ENCODE data around the gene TMEM248.
"Not testable (repeated sequence)": the region's sequence is repeated elsewhere in the genome, so short reads cannot be mapped to it uniquely, and the experiment has no call there.

The TMEM248 gene

DNA sequence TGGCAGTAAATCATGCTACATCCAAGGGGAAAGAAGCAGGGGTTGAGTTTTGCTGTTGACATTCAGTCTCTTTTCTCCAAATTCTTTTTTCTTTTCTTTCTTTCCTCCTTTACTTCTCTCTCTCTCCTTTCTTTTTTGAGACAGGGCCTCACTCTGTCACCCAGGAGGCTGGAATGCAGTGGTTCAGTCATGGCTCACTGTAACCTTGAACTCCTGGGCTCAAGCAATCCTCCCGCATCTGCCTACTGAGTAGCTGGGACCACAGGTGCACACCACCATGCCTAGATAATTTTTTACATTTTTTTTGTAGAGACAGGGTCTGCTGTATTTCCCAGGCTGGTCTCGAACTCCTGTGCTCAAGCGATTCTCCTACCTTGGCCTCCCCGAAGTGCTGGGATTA, 39.2 kb downstream of the TMEM248 start:
- TF ChIP-seq, protein P1, sequence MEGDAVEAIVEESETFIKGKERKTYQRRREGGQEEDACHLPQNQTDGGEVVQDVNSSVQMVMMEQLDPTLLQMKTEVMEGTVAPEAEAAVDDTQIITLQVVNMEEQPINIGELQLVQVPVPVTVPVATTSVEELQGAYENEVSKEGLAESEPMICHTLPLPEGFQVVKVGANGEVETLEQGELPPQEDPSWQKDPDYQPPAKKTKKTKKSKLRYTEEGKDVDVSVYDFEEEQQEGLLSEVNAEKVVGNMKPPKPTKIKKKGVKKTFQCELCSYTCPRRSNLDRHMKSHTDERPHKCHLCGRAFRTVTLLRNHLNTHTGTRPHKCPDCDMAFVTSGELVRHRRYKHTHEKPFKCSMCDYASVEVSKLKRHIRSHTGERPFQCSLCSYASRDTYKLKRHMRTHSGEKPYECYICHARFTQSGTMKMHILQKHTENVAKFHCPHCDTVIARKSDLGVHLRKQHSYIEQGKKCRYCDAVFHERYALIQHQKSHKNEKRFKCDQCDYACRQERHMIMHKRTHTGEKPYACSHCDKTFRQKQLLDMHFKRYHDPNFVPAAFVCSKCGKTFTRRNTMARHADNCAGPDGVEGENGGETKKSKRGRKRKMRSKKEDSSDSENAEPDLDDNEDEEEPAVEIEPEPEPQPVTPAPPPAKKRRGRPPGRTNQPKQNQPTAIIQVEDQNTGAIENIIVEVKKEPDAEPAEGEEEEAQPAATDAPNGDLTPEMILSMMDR (IDR thresholded peaks at IDR 0.05; ENCODE audit: control insufficient read depth, insufficient read depth, low read depth, low read length, missing control alignments), result no peak

DNA sequence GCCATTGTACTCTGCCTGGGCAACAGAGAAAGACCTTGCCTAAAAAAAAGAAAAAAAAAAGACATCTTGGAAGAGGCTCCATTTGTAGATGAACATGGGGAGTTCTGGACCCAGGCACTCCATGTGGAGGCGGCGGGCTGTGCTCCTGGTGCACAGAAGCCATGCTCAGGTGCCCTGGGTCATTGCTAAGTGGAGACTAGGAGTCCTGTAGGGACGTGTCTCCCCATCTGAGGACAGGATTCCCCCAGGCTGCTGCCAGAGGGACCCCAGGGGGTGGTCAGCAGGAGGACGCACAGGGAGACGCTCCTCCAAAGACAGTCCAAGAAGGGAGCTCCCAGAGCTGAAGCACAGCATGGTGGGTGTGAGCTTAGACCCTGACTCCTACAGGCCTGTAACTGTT, 40.1 kb downstream of the TMEM248 start:
- TF ChIP-seq, protein P1 (IDR thresholded peaks at IDR 0.05; ENCODE audit: control insufficient read depth, insufficient read depth, low read depth, low read length, missing control alignments), result no peak
- no peak for DNase-seq (ENCODE audit: low read depth)
- H3K4me3 ChIP-seq (ENCODE audit: control insufficient read depth, low read depth, low read length), result no peak overlapping the region

More for the DNA sequence above, 39.2 kb downstream of the TMEM248 start:
- no peak for DNase-seq (ENCODE audit: low read depth)
- no peak overlapping the region for H3K4me3 ChIP-seq (ENCODE audit: control insufficient read depth, low read depth, low read length)

DNA sequence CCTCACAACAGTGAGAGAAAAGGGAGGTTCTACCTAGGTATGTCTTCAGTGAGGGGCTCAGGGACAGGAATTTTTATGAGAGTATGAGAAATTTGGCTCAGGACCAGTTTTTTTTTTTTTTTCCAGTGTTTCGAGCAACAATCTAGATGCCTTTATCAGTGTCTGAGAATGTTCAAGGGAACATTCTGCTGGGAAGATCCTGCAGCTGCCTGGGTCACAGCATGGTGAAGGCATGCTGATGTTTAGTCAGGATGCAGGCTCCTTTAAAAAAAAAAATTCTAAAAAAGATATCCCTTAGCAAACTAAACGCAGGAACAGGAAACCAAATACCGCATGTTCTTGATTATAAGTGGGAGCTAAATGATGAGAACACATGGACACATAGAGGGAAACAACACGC, 43.4 kb downstream of the TMEM248 start:
- peak; percentile 13 for DNase-seq (ENCODE audit: low read depth)
- H3K4me3 ChIP-seq (ENCODE audit: control insufficient read depth, low read depth, low read length), result no peak overlapping the region
- TF ChIP-seq, protein P1 (IDR thresholded peaks at IDR 0.05; ENCODE audit: control insufficient read depth, insufficient read depth, low read depth, low read length, missing control alignments), result no peak

DNA sequence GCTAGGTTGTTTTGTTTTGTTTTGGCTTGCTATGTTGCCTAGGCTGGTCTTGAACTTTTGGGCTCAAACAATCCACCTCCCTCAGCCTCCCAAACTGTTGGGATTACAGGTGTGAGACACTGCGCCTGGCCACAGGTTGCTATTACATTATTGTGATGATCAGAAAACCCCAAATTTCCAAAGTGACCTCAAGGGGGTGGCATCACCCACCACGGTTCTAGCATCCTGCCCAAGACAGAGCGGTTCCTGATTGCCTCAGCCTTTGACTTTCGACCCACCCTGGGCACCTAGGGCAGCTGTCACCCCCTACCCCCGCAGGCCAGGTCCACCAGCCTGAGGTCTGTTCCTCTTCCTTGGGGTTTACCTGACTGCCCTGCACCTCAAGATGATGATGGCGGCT, 46.0 kb downstream of the TMEM248 start:
- no peak overlapping the region for H3K4me3 ChIP-seq (ENCODE audit: control insufficient read depth, low read depth, low read length)
- TF ChIP-seq, protein P1 (IDR thresholded peaks at IDR 0.05; ENCODE audit: control insufficient read depth, insufficient read depth, low read depth, low read length, missing control alignments), result no peak
- DNase-seq (ENCODE audit: low read depth), result no peak

DNA sequence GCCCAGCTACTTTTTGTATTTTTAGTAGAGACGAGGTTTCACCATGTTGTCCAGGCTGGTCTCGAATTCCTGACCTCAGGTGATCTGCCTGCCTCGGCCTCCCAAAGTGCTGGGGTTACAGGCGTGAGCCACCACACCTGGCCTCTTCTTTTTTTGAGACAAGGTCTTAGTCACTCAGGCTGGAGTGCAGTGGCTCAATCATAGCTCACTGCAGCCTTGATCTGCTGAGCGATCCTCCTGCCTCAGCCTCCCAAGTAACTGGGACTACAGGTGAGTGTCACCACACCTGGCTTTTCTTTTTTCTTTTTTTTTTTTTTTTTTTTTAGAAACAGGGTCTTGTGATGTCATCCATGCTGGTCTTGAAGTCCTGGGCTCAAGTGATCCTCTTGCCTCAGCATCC, 48.0 kb downstream of the TMEM248 start:
- H3K4me3 ChIP-seq (ENCODE audit: control insufficient read depth, low read depth, low read length); DNase-seq (ENCODE audit: low read depth): not testable (repeated sequence)

DNA sequence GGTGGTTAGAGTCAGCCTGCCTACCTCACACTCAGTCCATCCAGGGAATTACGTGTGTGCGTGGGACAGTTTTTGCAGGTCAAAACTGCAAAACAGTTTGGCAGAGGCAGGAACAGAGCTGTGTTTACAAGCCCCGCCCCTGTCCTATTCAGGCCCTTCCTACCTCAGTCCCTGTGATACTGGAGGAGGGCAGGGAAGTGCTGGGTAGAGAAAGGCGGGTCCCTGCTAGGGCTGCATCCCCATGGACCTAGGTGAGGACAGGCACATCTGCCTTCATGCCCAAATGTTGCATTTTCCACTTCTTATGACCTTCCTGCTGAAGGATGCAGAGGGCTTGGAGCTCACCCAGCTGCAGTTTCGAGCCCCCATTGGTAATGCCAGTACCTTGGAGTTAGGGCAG, 49.3 kb downstream of the TMEM248 start:
- no peak for DNase-seq (ENCODE audit: low read depth)
- TF ChIP-seq, protein P1 (IDR thresholded peaks at IDR 0.05; ENCODE audit: control insufficient read depth, insufficient read depth, low read depth, low read length, missing control alignments), result no peak
- H3K4me3 ChIP-seq (ENCODE audit: control insufficient read depth, low read depth, low read length), result no peak overlapping the region

DNA sequence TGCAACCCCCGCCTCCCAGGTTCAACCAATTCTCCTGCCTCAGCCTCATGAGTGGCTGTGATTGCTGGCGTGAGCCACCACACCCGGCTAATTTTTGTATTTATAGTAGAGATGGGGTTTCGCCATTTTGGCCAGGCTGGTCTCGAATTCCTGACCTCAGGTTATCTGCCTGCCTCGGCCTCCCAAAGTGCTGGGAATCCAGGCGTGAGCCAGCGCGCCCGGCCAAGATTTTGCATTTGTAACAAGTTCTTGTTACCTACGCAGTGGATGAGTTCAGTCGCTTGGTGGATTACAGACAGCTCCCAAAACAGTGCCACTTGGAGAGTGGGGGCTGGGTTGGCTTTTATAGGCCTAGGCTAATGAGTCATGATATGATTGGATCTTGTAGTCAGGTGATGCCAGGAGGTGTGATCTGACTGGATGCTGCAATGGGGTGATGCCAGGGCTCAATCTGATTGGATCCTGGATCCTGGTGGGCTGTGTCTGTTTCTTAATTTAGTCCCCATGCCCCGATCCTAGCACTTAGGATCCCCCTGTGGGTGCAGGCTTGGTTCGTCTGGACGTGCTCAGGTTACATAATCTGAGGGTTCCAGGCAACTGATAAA, 54.1 kb downstream of the TMEM248 start:
- no peak overlapping the region for H3K4me3 ChIP-seq (ENCODE audit: control insufficient read depth, low read depth, low read length)
- TF ChIP-seq, protein P1 (IDR thresholded peaks at IDR 0.05; ENCODE audit: control insufficient read depth, insufficient read depth, low read depth, low read length, missing control alignments), result no peak
- DNase-seq (ENCODE audit: low read depth), result no peak

DNA sequence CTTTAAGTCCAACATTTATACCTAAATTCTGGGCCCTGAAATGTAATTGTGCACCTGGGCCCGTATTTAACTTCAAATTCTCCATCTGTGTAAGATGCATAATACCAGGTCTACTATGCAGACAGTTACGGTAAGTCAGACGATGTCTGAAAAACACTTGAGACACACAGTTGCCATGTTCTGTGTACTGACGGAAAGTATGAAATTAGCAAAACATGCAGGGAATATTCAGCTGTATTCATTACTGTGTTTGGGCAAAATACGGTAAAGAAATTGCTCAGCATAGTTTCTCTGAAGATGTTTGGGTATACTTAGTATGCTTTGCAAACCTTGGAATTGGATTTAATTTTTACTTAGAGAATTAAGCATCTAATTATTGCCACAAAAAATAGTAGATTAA, 57.3 kb downstream of the TMEM248 start:
- not testable (repeated sequence) for DNase-seq (ENCODE audit: low read depth); H3K4me3 ChIP-seq (ENCODE audit: control insufficient read depth, low read depth, low read length)

DNA sequence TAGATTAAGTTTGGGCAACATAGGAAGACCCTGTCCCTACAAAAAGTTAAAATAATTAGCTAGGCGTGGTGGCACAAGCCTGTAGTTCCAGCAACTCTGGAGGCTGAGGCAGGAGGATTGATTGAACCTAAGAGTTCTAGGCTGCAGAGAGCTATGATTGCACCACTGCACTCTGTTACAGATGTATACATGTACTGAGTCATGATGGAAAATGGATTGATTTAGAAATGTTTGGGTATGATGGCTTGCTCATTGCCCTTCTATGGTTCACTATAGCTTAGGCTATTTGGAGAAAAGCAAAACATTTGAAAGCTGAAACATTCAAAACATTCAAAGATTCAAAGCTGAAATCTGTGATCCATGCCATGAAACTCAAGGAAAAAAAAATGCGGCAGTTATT, 58.0 kb downstream of the TMEM248 start:
- not testable (repeated sequence) for DNase-seq (ENCODE audit: low read depth)

DNA sequence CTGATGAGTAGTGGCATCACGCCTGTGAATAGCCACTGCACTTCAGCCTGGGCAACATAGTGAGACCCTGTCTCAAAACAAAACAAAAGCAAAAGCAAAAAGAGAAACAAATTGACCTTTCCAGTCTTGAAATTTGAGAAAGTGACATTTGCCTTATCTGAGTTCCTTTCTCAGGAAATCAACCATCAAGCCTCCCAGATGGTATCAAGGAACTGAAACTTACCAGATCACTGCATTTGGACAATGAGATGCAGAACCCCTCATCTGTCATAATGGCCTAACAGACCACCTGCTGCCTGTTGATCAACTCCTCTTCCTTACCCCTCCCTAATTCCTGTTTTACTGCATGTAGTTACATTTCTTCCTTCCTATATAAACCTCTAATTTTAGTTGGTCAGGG, 59.3 kb downstream of the TMEM248 start:
- DNase-seq (ENCODE audit: low read depth); H3K4me3 ChIP-seq (ENCODE audit: control insufficient read depth, low read depth, low read length): not testable (repeated sequence)

More for the DNA sequence above, 58.0 kb downstream of the TMEM248 start:
- H3K4me3 ChIP-seq (ENCODE audit: control insufficient read depth, low read depth, low read length), result not testable (repeated sequence)

DNA sequence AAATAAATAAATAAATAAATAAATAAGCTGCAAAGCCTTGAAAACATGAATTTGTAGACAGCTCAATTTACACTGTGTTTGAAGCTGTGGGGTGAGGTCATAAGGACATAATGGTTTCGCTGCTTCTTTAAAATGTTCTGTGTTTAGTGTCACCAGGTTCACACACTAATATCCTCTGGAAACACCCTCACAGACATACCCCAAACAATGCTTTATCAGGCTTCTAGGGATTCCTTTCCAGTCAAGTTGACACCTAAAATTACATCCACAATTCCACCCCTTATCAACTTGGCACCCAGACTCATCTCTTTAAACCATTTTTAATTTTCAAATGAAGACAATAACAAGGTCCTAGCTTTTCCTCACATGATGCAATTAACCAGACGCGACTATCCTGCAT, 68.5 kb downstream of the TMEM248 start:
- DNase-seq (ENCODE audit: low read depth); H3K4me3 ChIP-seq (ENCODE audit: control insufficient read depth, low read depth, low read length): not testable (repeated sequence)

Measured in AG09309 (cell line).